ENCODE data around the gene CT55. TPM values are rescaled to one million over a fixed set of nuclear protein-coding genes. Genes with fewer than 3 reads are reported as not detected.

Gene CT55
- total RNA-seq, 1 donor from 2014 or later = not detected

GRCh38 chrX:135109554-135109953 is 61.6 kb downstream of the CT55 start:
- intact Hi-C loops (cut with DNase I) = no loop called here
- DNase-seq (ENCODE audit: missing footprints) (no peak), ATAC-seq (no peak)

Other genes with a start within 250 kb of the CT55 start
- 6.4 TPM for gene SMIM10, start 180.4 kb downstream of the CT55 start, total RNA-seq
- 14.1 TPM for gene RTL8B, start 148.9 kb downstream of the CT55 start, total RNA-seq
- 274 TPM for gene RTL8C, start 139.0 kb downstream of the CT55 start, total RNA-seq
- gene RTL8A, start 119.3 kb downstream of the CT55 start, total RNA-seq = 32.5 TPM
- gene SMIM10L2B, start 72.7 kb downstream of the CT55 start, total RNA-seq = 1.7 TPM
- gene ETDB, start 50.9 kb downstream of the CT55 start, total RNA-seq = not detected
- gene ETDA, start 80.7 kb upstream of the CT55 start, total RNA-seq = not detected
- not detected for gene ETDC, start 138.1 kb upstream of the CT55 start, total RNA-seq
- gene ZNF75D, start 172.7 kb upstream of the CT55 start, total RNA-seq = 3.9 TPM
- 5.5 TPM for gene ZNF449, start 173.4 kb upstream of the CT55 start, total RNA-seq

All from Right ventricle myocardium inferior (tissue), 1 donor.